GM18861 (cell line): ENCODE results near the gene NXPE3.

Experiments
- ATAC-seq: cut with Tn5 transposase; IDR thresholded peaks from one replicate; pipeline ENCODE4 v1.9.1; 2021; ENCODE audit not compliant: unreplicated experiment

Gene NXPE3

DNA sequence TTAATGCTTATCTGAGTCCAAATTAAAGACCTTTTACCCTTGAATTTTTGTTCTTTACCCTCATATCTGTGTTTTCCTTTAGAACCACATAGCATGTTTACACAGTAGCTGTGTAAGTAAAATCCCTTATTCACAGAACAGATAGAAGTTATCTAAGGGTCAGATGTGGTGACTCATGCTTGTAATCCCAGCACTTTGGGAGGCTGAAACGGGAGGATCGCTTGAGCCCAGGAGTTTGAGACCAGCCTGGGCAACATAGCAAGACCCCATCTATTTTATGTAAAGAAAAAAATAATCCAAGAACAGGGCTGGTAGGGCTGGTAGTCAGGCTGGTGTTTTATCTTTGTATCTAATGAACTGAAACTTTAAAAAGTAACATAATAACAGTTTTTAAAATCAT is 23.2 kb downstream of the NXPE3 start:
- ATAC-seq = no peak

DNA sequence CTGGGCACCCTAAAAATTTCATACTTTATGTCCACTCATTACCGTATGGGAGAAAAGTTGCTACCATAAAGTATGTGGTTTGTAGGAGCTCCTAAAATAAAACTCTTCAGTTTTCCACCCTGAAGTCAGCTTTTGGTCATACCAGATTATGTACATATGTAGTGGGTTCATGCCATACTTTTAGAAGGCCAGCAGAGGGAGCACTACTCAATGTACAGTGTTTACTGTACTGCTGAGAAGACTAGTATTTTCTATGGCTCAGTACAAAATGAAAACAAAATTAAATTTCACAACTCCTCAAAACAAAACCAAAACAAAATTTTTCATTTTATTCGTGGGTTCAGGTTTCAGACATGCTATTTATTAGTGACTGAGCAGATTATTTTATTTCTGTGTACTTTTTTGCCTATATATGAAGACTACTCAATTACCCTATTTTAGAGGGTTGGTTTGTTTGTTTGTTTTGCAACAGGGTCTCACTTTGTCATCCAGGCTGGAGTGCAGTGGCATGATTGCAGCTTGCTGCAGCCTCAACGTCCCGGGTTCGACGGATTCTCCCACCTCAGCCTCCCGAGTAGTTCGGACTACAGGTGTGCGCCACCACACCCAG is 24.3 kb downstream of the NXPE3 start:
- peak; percentile 91 for ATAC-seq

DNA sequence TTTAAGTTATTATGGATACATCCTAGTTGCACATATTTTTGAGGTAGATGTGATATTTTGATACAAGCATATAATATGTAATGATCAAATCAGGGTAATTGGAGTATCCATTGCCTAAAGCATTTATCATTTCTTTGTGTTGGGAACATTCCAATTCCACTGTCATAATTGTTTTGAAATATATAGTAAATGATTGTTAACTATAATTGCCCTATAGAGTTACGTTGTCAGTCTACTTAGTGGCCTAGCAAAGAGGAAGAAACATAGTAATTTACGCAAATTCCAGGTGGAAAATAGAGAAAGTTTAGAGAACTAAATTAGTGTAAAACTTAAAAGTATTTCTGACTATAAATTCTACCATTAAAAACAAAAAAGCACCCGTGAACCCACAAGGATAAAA is 24.9 kb downstream of the NXPE3 start:
- no peak for ATAC-seq

DNA sequence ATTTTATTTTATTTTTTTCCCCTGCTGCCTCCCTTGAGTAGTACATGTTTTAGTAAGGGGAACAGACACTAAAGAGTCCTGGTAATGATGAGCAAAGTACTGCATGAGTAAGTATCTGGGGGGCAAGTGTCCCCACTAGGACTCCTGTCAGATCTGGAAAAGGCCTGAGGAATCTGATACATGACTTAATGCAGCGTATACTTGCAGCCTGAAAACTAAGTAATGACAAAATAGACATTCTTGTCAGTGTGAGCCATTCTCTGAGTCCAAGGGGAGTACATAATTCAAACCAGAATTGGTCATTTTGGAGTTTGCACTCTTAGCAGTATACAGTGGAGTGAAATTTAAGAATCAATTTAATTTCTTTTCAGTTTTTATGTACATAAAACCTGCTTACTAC is 27.5 kb downstream of the NXPE3 start:
- ATAC-seq = no peak

DNA sequence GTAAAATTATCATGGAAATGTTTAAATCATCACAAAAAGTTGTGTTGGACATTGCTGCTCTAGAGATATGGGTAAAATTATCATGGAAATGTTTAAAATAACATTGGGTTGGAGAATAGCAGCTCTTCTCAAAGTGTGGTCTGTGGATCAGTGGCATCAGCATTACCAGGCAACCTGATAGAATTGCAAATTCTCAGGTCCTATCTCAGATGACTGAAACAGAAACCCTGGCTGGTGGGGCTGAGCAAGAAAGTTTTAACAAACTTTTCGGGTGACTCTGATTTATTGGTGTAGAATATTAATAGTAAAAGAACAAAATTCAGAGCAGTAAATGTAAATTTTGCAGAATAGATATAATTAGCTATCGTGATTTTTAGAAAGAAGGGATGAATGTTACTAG is 28.9 kb downstream of the NXPE3 start:
- peak; percentile 45 for ATAC-seq

DNA sequence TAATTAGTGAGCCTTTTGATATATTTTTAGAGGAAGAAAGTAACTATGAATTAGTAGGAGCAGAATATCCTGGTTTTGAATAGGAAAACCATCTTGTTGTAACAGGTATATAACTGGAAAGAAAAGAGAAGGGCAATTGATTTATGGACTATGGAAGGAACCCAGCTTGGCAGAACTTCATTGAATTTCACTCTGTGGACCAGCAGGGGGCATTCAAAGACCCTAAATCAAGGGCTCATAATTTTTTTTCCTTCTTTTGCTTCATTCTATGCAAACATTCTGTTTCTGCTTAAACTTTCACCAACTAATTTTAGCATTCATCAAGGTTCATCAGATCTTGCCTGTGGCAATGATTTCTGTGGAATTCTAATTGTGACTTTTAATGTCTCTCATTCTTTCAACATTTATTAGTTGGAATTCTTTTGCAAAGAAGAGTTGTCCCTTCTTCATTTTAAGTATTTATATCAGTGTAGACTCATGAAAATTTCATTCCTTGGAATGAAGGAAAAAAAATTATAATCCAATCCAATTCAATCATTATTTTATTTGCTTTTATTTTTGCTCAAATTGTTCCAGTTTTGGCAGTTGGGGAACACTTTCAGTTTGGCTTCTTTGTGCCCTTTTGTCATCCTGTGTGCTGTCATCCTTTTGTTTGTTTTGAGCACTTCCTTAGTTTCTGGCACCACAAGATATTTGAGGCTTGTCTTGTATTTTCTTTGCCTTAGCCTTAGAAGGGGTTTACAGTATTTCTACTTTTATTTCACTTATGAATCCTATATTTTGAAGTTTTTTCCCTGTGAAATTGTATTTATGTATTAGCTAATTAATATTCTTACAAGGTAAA is 30.4 kb downstream of the NXPE3 start:
- no peak for ATAC-seq

DNA sequence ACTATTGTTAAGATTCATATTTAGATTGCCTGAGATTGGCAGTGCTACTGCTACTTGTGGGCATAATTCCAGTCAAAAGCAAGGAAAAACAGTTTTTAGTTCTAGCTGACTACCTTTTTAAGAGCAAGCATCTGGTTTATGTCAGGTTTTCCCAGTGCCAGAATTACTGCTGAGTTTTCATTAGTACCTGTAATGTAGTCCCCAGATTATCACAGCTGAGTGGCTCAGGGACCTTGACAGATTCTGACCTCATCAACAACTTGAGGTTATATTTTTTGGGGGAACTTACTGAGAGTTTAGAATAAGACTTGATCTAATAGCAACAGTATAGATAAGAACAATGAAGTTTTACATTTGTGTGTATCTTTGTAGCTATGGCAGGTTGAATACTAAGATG is 31.0 kb downstream of the NXPE3 start:
- ATAC-seq = no peak

DNA sequence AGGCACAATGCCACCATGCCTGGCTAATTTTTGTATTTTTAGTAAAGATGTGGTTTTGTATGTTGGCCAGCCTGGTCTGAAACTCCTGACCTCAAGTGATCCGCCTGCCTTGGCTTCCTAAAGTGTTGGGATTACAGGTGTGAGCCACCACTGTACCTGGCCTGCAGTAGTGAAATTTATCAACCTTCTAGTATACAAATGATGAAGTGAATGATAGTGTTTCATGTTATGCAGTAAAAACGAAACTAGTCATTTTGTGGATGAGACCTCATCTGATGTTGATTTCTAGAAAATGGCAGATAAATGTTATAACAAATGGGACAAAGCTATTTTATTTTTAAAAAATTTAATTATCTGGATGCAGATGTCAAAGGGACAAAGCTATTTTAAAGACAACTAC is 32.9 kb downstream of the NXPE3 start:
- ATAC-seq = no peak

DNA sequence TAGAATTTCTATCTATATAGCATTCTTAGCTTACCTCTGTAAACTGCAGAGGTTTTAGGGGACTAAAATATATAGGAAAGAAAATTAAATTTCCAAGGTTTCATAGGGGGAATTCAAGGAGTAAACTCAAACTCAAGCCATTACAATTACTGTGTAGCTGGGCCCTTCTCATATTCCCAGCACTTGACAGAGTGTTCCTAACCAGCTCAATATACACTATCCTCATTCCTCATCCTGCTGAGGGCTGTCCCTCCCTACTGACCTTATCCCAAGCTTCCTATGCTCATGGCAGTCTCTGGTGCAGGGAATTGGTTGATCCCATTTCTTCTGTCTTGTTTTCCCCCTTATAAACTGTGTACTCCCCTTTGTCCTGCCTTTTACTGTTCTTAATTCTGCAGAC is 33.9 kb downstream of the NXPE3 start:
- no peak for ATAC-seq

DNA sequence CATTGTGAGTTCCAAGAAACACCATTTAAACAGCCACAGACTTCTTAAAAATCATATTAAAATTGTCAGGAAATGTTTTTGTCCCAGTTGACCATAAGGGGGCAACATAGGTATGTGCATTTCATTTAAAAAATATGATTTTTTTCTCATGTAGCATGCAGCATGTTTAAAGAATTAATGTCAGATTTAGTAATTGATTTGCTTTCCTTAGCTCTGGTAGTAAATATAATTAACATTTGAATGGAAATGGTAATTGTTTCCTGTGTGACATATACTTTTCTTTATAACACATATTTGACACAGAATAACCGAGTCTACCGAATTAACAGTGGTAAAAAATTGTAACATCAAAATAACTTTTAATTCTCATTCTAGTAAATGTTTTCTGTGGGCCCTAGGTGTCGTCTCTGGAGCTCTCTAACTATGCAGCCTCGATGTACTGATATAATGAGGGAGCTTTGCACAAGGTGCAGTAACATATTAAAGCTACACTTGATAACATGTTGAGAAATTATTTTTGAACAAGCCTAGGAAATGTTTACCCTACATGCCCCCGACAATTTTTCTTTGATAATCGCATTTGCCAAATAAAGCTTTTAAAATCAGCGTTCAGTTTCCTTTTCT is 34.9 kb downstream of the NXPE3 start:
- ATAC-seq = no peak

DNA sequence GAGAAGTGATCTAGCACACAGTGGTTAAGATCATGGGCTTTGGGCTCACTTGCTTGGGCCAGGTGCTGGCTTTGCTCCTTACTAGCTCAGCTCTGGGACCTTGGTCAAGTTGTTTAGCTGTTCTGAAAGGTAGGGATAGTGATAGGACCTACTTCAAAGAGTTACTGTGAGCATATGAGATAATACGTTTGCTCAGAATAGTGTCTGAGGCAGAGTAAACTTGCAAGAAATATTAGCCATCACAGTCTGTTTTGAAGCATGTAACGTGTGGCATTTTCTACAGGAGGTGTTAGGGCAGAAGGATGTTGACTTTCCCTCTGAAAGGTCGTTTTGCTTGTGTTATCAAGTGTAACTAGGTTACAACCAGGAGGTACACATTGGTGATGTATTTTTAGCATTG is 35.8 kb downstream of the NXPE3 start:
- ATAC-seq = no peak

DNA sequence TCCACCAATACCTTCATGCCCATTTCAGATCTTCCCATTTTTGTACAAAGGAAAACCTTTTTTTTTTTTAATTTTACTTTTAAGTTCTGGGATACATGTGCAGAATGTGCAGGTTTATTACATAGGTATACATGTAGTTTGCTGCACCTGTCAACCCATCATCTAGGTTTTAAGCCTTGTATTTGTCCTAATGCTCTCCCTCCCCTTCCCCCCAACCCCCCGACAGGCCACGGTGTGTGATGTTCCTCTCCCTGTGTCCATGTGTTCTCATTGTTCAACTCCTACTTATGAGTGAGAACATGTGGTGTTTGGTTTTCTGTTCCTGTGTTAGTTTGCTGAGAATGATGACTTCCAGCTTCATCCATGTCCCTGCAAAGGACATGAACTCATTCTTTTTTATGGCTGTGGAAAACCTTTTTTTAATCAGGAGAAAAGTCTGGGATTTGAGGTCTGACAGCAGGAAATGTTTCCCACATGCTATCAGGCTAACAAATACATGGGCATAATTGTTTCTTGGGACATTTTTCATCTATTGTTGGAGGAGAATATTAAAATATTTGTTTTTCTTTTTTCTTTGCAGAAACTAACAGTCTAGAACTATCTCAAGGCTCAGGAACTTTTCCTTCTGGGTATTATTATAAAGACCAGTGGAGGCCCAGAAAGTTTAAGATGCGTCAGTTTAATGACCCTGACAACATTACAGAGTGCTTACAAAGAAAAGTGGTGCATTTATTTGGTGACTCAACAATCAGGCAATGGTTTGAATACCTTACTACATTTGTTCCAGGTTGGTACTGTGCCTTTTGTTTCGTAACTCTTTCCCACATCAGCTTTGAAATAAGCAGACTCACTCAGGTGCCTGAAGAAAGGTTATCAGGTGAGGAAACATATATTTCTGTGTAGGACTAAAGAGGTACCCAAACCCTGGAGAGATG is 37.5 kb downstream of the NXPE3 start:
- ATAC-seq = no peak

DNA sequence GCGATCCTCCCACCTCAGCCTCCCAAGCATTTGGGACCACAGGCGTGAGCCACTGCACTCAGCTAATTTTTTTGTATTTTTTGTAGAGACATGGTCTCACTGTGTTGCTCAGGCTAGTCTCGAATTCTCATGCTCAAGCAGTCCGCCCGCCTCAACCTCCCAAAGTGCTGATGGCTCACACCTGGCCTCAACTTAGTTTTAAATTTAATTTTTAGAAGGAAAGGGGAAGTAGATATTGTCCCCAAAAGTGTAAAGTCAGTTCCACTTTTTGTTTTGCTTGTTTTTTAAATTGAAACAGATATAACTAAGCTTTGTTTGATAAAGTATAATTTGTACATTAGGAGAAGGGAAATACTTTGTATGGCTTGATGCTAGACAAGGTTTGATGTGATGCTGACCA is 39.0 kb downstream of the NXPE3 start:
- ATAC-seq = no peak

DNA sequence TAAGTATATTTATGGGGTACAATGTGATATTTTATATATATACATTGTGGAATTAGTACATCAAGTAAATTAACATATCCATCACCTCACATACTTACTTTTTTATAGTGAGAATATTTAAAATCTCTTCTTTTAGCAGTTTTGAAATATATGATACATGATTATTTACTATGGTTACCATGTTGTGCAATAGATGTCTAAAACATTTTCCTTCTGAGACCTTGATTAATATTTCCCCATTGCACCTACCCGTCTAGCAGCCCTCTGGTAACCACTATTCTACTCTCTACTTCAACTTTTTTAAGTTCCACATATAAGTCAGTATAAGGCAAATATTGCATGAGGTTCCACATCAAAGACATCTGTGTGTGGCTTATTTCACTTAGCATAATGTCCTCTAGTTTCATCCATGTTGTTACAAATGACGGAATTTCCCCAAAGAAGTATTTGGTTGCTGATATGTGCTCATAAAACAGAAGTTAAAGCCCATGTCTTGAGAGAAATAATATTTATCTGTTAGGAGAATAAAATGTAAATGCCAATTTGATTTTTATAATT is 40.7 kb downstream of the NXPE3 start:
- no peak for ATAC-seq

DNA sequence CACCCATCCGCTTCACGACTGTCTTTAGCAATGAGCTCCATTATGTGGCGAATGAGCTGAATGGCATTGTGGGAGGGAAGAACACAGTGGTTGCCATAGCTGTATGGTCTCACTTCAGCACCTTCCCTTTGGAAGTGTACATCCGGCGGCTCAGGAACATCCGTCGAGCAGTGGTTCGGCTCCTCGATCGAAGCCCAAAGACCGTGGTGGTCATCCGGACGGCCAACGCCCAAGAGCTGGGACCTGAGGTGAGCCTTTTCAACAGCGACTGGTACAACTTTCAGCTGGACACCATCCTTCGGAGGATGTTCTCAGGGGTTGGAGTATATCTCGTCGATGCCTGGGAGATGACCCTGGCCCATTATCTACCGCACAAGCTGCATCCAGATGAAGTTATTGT is 42.5 kb downstream of the NXPE3 start:
- no peak for ATAC-seq

DNA sequence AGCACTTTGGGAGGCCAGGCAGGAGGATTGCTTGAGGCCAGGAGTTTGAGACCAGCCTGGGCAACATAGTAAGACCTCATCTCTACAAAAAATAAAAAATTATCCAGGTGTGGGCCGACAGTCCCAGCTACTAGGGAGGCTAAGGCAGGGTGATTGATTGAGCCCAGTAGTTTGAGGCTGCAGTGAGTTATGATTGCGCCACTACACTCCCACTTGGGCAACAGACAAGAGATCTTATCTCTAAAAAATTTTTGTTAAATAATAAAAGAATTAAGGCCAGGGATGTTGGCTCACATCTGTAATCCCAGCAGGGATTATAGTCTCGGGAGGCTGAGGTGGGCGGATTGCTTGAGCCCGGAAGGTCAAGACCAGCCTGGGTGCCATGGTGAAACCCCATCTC is 44.5 kb downstream of the NXPE3 start:
- ATAC-seq = no peak

DNA sequence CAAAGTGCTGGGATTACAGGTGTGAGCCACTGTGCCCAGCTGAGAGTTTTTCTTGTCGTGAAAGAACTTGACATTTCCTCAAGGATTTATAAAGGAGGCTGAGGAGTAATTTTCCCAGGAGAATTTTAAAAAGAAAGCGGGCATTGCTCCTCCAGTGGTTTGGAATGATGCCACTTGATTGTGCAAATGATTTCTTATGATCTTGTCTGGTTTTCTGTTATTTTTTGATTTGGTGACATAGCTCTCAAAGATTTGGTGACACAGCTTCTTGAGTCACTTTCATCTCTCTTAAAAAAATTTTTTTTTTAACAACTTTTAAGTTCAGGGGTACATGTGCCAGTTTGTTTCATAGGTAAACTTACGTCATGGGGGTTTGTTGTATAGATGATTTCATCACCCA is 45.7 kb downstream of the NXPE3 start:
- ATAC-seq = no peak

DNA sequence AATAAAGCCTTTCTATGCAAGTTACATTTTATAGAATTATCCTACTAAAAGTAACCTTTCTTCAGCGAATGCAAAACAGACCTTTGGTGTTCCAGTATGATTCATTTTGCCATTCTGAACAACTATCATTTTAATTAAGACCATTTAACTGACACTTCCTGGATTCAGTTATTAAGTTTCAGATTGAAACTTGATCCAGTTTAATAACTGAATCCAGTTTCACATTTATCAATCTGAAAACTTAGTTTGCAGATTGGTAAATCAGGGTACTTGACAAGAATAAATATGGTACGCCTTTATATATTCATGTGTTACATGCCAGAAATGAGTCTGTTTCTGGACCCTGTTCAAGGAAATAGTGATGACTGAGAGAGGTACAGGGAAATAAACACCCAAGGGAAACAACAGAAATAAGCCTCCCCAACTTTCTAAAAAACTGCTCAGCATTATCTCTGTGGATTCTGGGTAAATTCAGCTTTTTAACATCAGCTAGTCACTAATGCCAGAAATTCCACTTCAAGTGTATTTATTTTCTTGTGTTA is 47.0 kb downstream of the NXPE3 start:
- ATAC-seq = no peak

DNA sequence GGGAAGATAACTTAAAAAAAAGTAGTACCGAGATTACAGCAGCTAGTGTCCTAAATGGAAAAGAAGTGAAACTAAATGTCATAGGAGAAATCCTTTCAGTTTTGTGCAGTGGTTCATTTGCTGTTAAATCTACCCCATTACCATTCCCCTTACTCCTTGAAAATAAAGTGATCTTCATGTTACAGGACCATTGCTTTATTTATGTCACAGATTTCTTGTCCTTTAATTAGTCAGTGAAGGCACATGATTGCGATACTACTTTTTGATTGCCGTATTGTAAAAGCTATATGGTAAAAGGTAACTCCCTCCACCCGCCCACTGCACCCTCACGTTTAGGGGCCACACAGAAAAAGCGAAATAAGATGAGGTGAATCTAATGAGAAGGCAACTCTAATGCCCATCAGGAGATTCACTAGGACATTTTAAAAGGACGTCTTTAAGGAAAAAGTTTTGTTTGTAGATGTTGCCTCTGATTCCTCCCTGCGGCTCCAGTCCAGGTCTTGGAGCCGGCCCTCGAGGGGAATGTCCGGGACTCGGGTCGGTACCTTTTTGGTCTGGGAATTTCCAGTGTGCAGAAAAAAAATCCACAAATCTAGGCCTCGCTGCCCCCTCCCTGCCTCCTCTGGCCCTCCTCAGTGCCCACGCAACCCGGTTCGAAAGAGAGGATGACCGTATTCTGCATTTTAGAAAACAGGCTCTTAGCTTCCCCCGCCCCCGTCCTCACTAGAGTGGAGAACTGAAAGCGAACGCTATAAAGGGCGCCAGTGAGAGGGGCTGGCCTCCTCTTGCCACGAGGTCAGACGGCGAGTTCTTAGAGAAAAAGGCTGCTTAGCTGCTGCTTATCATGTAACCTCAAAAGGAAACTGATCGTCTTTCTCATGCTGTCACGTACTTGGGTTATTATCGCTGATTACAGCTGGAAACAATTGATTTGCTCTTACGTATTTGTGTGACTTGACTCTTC is 48.5 kb downstream of the NXPE3 start:
- peak; percentile 76 for ATAC-seq

DNA sequence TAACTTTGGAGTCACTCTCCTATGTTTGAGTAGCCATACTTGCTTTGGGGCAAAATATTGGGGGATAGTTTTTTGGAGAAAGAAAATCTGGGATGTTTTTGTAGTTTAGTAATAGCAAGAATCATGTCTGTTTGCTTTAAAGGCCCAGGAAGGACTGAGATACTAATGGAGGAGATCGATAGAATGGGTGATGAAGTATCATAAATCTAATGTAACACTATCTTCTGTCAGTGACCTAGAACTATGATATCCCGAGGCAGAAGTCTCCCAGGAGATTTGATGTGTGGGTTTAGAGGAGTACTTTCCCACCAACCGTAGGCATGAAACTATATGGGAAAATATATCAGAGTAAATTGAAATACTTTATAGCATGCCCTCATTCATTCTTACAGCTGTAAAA is 49.3 kb downstream of the NXPE3 start:
- no peak for ATAC-seq
